K562 (cell line): Measurements from ENCODE around the gene TARBP1. TPM values are rescaled to one million over a fixed set of nuclear protein-coding genes. Genes with fewer than 3 reads are reported as not detected.

Source experiments
- ASH1L ChIP-seq: fragments of 450-650 bp; IDR thresholded peaks from 2 replicates; pipeline ENCODE4 v1.6.1; 2018; ENCODE audit warnings: borderline replicate concordance, mild to moderate bottlenecking, low read depth; ENCODE audit not compliant: partially characterized antibody
- CBX5 ChIP-seq: IDR thresholded peaks from 2 replicates; pipeline ENCODE4 v1.6.1; 2014; ENCODE audit warnings: low read depth, borderline replicate concordance
- ETS2 ChIP-seq: IDR thresholded peaks from 2 replicates; pipeline ENCODE4 v1.6.1; 2016; ENCODE audit warnings: borderline replicate concordance, missing genetic modification characterization, mild to moderate bottlenecking, moderate library complexity, missing compliant biosample characterization; ENCODE audit not compliant: poor library complexity, severe bottlenecking
- FOS ChIP-seq: IDR thresholded peaks from 3 replicates; pipeline ENCODE4 v1.6.1; 2011; ENCODE audit not compliant: insufficient read length; ENCODE audit errors: extremely low read depth
- FOSL1 ChIP-seq: fragments of 200-800 bp; sonication (Bioruptor generic); conservative IDR thresholded peaks from 2 replicates; pipeline ENCODE4 v1.6.1; 2016; ENCODE audit warnings: missing genetic modification characterization, missing compliant biosample characterization
- FOXK1 ChIP-seq: sonication (generic); formaldehyde crosslinking; IDR thresholded peaks from 2 replicates; pipeline ENCODE4 v1.8.0; 2022; ENCODE audit warnings: missing genetic modification reagents, mild to moderate bottlenecking, borderline replicate concordance
- GATAD2A ChIP-seq: fragments of 450-650 bp; IDR thresholded peaks from 2 replicates; pipeline ENCODE4 v1.6.1; 2017
- MED1 ChIP-seq: sonication (generic); formaldehyde crosslinking; IDR thresholded peaks from 2 replicates; pipeline ENCODE4 v1.8.1; 2023; ENCODE audit warnings: missing genetic modification reagents, borderline replicate concordance
- NFE2L1 ChIP-seq: fragments of 450-650 bp; IDR thresholded peaks from 2 replicates; pipeline ENCODE4 v1.6.1; 2016; ENCODE audit warnings: missing genetic modification characterization, low read depth, mild to moderate bottlenecking, missing compliant biosample characterization, moderate library complexity, borderline replicate concordance
- NFIC ChIP-seq: fragments of 450-650 bp; IDR thresholded peaks from 2 replicates; pipeline ENCODE4 v1.6.1; 2017; ENCODE audit warnings: mild to moderate bottlenecking, inconsistent platforms
- SLC30A9 ChIP-seq: fragments of 250-450 bp; sonication (Bioruptor Pico); IDR thresholded peaks from 2 replicates; pipeline ENCODE4 v1.8.0; 2022; ENCODE audit warnings: mild to moderate bottlenecking, moderate library complexity
- SMARCE1 ChIP-seq: fragments of 450-650 bp; IDR thresholded peaks from 2 replicates; pipeline ENCODE4 v1.7.1; 2016; ENCODE audit warnings: mild to moderate bottlenecking
- SRSF1 ChIP-seq: fragments of 200-400 bp; formaldehyde crosslinking; IDR thresholded peaks from 2 replicates; pipeline ENCODE4 v1.6.1; 2017; ENCODE audit warnings: mild to moderate bottlenecking, low read depth, low read length, moderate library complexity
- TCF3 ChIP-seq: sonication (generic); formaldehyde crosslinking; IDR thresholded peaks from 2 replicates; pipeline ENCODE4 v1.4.0; 2020; ENCODE audit warnings: mild to moderate bottlenecking, missing genetic modification reagents
- THRAP3 ChIP-seq: fragments of 450-650 bp; IDR thresholded peaks from 2 replicates; pipeline ENCODE4 v1.6.1; 2016; ENCODE audit warnings: mild to moderate bottlenecking, inconsistent platforms, borderline replicate concordance
- UBTF ChIP-seq, 2 experiments: IDR thresholded peaks; 2 replicates each; pipeline ENCODE4 v1.6.1; 2012; ENCODE audit warnings: improper control_type of control experiment in 2 of 2, low read depth in 2 of 2, low read length in 2 of 2, borderline replicate concordance in 1 of 2
- XRCC4 ChIP-seq: IDR thresholded peaks from one replicate; pipeline ENCODE4 v1.6.1; 2011; ENCODE audit not compliant: insufficient read depth, insufficient read length; ENCODE audit errors: extremely low read depth
- ZFP91 ChIP-seq: sonication (generic); formaldehyde crosslinking; IDR thresholded peaks from 2 replicates; pipeline ENCODE4 v1.8.0; 2022; ENCODE audit warnings: mild to moderate bottlenecking, missing genetic modification reagents
- ZKSCAN8 ChIP-seq: fragments of 200-800 bp; sonication (Bioruptor generic); IDR thresholded peaks from 2 replicates; pipeline ENCODE4 v1.6.1; 2016; ENCODE audit warnings: missing genetic modification characterization, missing compliant biosample characterization
- ZNF274 ChIP-seq: IDR thresholded peaks from 2 replicates; pipeline ENCODE4 v1.6.1; 2011; ENCODE audit warnings: low read depth, mild to moderate bottlenecking, low read length, moderate library complexity, borderline replicate concordance
- ZNF76 ChIP-seq: fragments of 250-450 bp; sonication (Bioruptor Pico); IDR thresholded peaks from 2 replicates; pipeline ENCODE4 v1.4.0; 2020; ENCODE audit warnings: mild to moderate bottlenecking, moderate library complexity, borderline replicate concordance
- polyA plus RNA-seq, 8 experiments: library from polyadenylated mRNA; depleted of rRNA in 4 of 8; stranded (reverse) in 5 of 8; unstranded in 3 of 8; fragments of >200 nt; fragmentation: Nextera tagmentation in 2 of 8; fragmentation: Illumina TruSeq in 1 of 8; extraction: Ambion mirVana in 2 of 8; extraction: Trizol in 1 of 8; gene quantifications; 2 replicates each; pipeline versions ENCODE4 v1.2.1 to v1.2.3, GENCODE V29; 2011 to 2014; ENCODE audit warnings: inconsistent platforms in 1 of 8, missing spikeins in 1 of 8
- total RNA-seq, 7 experiments: library from RNA; depleted of rRNA in 6 of 7; stranded (reverse); fragments of >200 nt in 6 of 7; fragmentation: Illumina TruSeq in 2 of 7; extraction: Trizol in 2 of 7; gene quantifications; 2 replicates each; pipeline versions ENCODE4 v1.2.1 to v1.2.3, GENCODE V29; 2011 to 2021; ENCODE audit warnings: low replicate concordance in 1 of 7

TARBP1 gene
- total and polyA plus RNA-seq, 9 of the 15 experiments (the other 6 are each of a cell fraction or from before 2014, with no cell fraction given) = 8.8 to 48.0 (median 22.9) TPM

GRCh38 chr1:234433563-234434285 is 45.3 kb downstream of the TARBP1 start (continued):
- no peak for TF ChIP-seq FOXK1 (CRISPR knock-in tag)
- peak; percentile 12; the same call in 1 of the 2 replicates for TF ChIP-seq TCF3 (CRISPR knock-in tag)
- peak; percentile 86 for TF ChIP-seq SMARCE1
- no peak for TF ChIP-seq UBTF (IDR thresholded peaks at IDR 0.05; ENCODE audit: borderline replicate concordance in 1 of 2, low read depth in 2 of 2, low read length in 2 of 2)
- TF ChIP-seq FOSL1 (tag) = peak; percentile 79
- peak; percentile 21; the same call in 1 of the 2 replicates for TF ChIP-seq NFE2L1 (tag)
- TF ChIP-seq ZKSCAN8 = no peak
- no peak for TF ChIP-seq MED1
- no peak for TF ChIP-seq GATAD2A
- no peak for TF ChIP-seq THRAP3
- peak; percentile 48; the same call in 1 of the 2 replicates for TF ChIP-seq NFIC
- TF ChIP-seq ASH1L = no peak
- TF ChIP-seq XRCC4 = no peak
- TF ChIP-seq ETS2 (tag) = no peak
- TF ChIP-seq ZNF274 = no peak
- no peak for TF ChIP-seq FOS
- TF ChIP-seq SRSF1 = no peak
- TF ChIP-seq CBX5 = no peak
- TF ChIP-seq ZNF76 (CRISPR knock-in tag) = no peak
- no peak for TF ChIP-seq ZFP91 (CRISPR knock-in tag)
- TF ChIP-seq SLC30A9 (CRISPR knock-in tag) = no peak
